NCI-H2107 treated with DMSO at 0.1 percent for 48 hours (cell line): Measurements from ENCODE around the gene CDYL.
"Not testable (repeated sequence)": the region's sequence is repeated elsewhere in the genome, so short reads cannot be mapped to it uniquely, and the experiment has no call there.

ENCODE experiments used
- DNase-seq: peaks from one replicate; lab custom pipeline; 2025; ENCODE audit not compliant: unreplicated experiment; lab: John Stamatoyannopoulos, UW

The CDYL gene

DNA sequence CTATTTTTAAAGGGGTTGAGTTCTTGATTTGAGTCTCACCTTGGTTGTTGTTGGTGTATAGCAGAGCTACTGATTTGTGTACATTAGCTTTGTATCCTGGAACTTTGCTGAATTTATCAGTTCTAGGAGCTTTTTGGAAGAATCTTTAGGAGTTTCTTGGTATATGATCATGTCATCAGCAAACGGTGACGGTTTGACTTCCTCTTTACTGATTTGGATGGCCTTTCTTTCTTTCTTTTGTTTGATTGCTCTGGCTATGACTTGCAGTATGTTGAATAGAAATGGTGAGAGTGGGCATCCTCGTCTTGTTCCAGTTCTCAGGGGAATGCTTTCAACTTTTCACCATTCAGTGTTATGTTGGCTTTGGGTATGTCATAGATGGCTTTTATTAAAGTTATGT is 64.0 kb downstream of the CDYL start:
- DNase-seq, result no peak

DNA sequence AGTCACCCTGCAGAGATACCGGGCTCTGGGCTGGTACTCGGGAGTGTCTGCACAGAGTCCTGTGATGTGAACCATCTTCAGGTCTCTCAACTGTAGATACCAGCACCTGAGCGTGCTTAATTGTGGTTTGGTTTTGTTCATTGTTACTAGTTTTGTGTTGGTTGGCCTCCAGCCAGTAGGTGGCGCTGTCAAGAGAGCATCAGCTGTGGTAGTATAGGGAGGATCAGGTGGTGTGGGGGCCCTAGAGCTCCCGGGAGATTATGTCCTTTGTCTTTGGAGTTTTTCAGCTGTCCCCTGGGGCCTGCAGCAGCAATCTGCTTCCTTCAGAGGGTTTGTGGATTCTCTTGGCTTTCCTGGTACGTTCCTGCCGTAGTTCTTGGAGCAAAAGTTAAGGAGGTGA is 67.9 kb downstream of the CDYL start:
- DNase-seq, result no peak

- DNase-seq, result no peak
Measured at GRCh38 chr6:4846387-4846786, 70.2 kb downstream of the CDYL start.

- DNase-seq, result no peak
Measured at GRCh38 chr6:4848382-4849068, 72.3 kb downstream of the CDYL start.

DNA sequence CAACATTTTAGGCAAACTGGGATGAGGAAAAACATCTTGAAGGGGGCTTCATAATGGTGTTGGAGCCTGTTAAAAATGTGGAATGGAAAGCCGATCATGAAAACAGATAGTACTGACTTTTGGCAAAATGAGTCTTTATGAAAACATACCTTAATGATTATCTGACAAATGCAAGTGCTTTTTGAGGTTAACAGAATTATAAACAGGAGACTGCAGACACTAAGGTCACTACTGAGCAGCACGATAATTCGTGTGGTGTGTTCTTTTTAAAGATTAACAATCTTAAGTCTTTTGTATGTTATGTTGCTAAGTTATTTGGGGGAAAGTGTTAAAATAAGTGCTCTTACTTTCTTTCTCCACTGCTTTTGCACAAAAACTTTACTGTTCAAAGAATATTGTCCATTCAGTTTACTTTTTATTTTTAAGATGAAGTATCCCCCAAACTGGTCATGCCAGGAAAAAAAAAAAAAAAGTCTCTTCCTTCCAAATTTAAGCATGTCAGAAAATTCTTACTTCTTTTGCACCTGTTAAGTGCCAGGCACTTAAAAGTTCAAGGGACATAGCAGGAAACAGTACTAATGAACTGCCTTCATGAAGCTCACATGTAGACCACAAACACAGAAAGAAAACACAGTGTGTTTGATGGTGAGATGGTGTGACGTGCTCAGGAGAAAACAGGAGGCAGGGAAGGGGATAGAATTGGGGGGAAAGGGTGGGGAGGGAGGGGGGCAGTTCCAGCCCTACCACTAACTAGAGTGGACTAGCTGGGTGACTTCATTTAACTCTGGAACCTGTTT is 73.2 kb downstream of the CDYL start:
- DNase-seq, result no peak

- no peak for DNase-seq
Measured at GRCh38 chr6:4851035-4851434, 74.8 kb downstream of the CDYL start.

GRCh38 chr6:4852186-4852585 is 76.0 kb downstream of the CDYL start:
- DNase-seq, result not testable (repeated sequence)

- no peak for DNase-seq
Measured at GRCh38 chr6:4852938-4853337, 76.7 kb downstream of the CDYL start.

- DNase-seq, result peak; percentile 45
Measured at GRCh38 chr6:4853349-4853748, 77.1 kb downstream of the CDYL start.

DNA sequence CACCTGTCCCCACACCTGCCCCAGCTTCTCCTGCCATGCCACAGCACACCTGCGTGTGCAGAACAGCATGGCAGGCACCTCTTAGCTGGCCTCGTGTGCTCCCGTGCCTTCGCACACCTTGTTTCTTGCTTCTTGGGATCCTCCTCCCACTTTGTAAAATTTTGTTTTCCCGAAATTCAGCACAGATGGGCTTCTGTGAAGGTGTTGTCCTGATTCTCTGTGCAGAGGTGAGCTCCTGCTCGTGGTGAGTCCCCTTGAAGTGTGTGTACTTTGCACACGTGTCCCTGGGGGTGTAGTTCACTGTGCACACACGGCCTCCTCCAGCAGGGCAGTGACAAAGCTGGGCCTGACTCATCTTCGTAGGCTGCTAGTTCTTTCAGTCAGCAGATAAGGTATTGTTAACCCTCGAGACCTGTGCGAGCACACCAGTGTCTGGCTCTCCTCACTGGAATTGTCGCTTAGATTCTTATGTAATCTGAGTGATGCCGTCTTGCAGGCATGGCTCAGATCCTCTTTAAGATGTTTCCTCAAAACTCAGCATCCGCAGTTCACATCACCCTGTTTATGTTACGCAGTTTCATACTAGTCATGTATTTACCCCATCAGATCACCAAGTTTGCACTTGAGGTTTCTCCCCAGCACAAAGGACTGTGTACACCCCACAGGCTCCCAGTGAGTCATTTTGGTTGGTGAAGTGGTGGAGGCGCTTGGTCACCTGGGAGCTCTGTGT is 77.7 kb downstream of the CDYL start:
- DNase-seq, result peak; percentile 90

- DNase-seq, result no peak
Measured at GRCh38 chr6:4856785-4857184, 80.6 kb downstream of the CDYL start.

- DNase-seq, result no peak
Measured at GRCh38 chr6:4858194-4859015, 82.2 kb downstream of the CDYL start.

- DNase-seq, result no peak
Measured at GRCh38 chr6:4860387-4860786, 84.2 kb downstream of the CDYL start.

- DNase-seq, result no peak
Measured at GRCh38 chr6:4861564-4861963, 85.4 kb downstream of the CDYL start.

- DNase-seq, result no peak
Measured at GRCh38 chr6:4864519-4864918, 88.3 kb downstream of the CDYL start.

DNA sequence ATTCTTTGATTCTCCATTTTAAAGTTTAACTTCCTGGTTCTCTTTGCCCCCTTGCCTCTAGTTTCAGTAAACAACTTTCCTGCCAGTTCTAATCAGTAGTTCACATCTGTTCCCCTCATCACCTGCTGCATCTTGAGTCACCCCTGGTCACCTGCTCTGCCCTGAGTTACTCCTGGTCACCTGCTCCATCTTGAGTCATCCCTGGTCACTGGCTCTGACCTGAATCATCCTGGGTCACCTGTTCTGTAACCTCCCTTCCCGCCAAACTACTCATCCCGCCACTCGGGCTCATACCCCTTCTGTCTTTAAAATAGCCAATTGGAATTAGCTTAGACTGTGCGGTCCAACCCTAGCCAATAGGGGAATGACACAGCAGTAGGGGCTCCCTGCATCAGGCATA is 88.8 kb downstream of the CDYL start:
- not testable (repeated sequence) for DNase-seq

- DNase-seq, result no peak
Measured at GRCh38 chr6:4870821-4871494, 94.8 kb downstream of the CDYL start.

DNA sequence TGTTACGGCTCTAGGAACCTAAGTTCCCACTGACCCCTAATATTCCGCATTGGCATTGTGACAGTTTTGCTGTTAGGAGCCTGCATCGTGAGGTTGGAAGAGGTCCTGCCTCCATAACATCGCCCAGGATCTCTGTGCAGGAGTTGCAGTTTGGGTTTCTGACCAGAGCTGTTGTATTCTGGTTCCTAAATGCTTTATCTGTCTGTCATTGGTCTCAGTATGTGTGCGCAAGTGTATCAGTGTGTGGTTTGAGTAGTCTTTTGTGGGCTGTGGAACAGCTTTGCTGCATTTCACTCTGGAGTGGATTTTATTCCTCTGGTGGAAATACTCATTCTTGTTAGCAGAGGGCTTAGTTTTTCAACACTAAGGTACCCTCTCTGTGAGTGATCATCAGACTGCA is 95.6 kb downstream of the CDYL start:
- no peak for DNase-seq

DNA sequence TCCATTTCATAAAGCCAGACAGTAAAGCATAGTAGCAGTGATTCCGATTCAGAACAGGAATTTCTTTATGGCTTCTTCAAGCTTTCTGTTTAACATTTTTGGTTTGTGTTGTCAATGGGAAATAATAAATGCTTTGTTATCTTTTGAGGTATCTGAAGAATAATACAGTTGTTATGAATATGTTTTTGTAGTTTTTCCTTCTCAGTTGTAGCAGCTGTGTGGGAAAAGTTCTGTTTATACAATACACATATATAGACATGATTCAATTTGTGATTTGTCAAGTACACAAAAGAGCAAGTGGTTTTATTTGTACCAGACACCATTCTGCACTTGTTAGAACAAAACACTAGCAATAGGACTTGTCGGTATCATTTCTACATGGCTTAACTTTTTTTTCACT is 96.6 kb downstream of the CDYL start:
- no peak for DNase-seq

DNA sequence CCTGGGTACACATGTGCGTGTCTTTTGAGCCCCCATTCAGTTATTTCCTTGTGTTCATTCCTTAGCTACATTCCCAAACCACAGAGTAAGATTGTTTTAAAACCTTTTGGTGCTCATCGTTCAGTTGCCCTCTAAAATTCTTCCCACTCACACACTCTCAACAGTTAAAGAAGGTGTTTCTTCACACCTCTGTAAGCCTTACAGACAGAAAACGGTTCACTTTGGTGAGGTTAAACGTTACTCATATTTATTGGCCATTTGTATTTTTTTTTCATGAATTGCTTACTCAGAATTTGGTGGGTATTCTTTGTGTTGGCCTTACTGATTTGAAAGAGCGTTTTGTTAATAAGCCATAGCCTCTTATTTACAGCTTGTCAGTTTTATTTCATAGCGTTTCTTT is 97.7 kb downstream of the CDYL start:
- DNase-seq, result no peak
